22Rv1 (cell line): Measurements from ENCODE around the gene WSB1.

Experiments used
- H3K27ac ChIP-seq: fragments of 450-650 bp; 2 replicates; pipeline ENCODE4 v1.5.1; 2017
- CTCF ChIP-seq: fragments of 450-650 bp; IDR thresholded peaks from 2 replicates; pipeline ENCODE4 v1.5.1; 2017; ENCODE audit warnings: mild to moderate bottlenecking
- ZFX ChIP-seq: fragments of 450-650 bp; IDR thresholded peaks from 2 replicates; pipeline ENCODE4 v1.6.1; 2017; ENCODE audit warnings: antibody characterized with exemption, borderline replicate concordance

The WSB1 gene

DNA sequence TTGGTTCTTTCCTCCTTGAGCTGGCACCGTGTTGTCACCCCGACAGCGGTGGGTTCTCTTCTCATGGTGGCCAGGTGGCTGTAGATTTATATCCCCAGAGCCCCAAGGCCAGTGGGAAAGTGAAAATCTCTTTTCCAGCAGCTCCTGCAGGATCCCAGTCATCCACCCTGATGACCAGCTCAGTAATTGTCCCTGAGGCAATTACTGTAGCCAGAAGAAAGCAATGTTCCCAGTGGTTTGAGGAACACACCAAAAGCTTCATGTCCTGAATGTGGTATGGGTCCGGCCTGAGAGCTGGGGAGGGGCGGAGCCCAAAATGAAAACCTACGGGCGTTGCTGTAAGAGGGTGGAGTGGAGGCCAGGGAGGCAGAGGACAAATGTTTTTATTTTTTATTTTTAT is 69.0 kb downstream of the WSB1 start:
- no peak overlapping the region for H3K27ac ChIP-seq
- TF ChIP-seq CTCF (no peak), ZFX (no peak)

DNA sequence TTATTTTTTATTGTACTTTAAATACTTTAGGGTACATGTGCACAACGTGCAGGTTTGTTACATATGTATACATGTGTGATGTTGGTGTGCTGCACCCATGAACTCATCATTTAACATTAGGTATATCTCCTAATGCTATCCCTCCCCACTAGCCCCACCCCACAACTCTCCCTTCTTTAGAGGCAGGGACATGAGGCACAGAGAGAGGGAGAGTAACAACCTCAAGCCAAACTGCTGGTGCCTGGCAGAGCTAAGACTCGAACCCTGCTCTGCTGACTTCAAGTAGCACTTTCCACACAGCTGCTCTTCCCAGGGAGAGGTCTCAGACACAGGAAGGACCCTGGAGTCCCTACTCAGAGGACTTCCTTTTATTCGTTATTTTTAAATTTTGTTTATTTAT is 69.4 kb downstream of the WSB1 start:
- H3K27ac ChIP-seq, result no peak overlapping the region
- TF ChIP-seq CTCF, result no peak
- TF ChIP-seq ZFX, result no peak
